ENCODE results near the gene TNFRSF21.

GRCh38 chr6:47357827-47358226 is 48.1 kb upstream of the TNFRSF21 start:
- TF ChIP-seq CTCF (IDR thresholded peaks at IDR 0.05) (no peak), POLR2A (IDR thresholded peaks at IDR 0.05) (no peak)

Data from body of pancreas (tissue), 4 donors.